GM18507 (cell line): ENCODE data around the gene ERMAP.
A peak's percentile ranks its signal among the peaks of the same experiment; 100 is the strongest.

ENCODE experiments used
- DNase-seq: peaks from one replicate; pipeline ENCODE4 v3.0.0; 2011; ENCODE audit warnings: low read depth; ENCODE audit not compliant: insufficient read length; ENCODE audit errors: extremely low spot score
- FAIRE-seq: peaks from 2 replicates; lab custom pipeline; 2011; peaks lifted over from hg19 to GRCh38; lab: Jason Lieb, UNC

ERMAP gene

GRCh38 chr1:42816585-42817439 lies at the start of gene ERMAP, which contains the start of gene SVBP:
ERMAP (plus strand) TSS chr1:42817122; CDS start chr1:42830449, 13,327 bp downstream.
SVBP (minus strand) TSS chr1:42817397; CDS start chr1:42816544, 853 bp downstream.
- FAIRE-seq: peak; percentile 79
- DNase-seq: peak; percentile 91

- DNase-seq: no peak
- FAIRE-seq: peak; percentile 52
These were observed 49.4 kb upstream of the ERMAP start for GRCh38 chr1:42767510-42768000.

GRCh38 chr1:42768172-42768571 lies 48.8 kb upstream of the ERMAP start:
- FAIRE-seq (no peak), DNase-seq (no peak)

DNA sequence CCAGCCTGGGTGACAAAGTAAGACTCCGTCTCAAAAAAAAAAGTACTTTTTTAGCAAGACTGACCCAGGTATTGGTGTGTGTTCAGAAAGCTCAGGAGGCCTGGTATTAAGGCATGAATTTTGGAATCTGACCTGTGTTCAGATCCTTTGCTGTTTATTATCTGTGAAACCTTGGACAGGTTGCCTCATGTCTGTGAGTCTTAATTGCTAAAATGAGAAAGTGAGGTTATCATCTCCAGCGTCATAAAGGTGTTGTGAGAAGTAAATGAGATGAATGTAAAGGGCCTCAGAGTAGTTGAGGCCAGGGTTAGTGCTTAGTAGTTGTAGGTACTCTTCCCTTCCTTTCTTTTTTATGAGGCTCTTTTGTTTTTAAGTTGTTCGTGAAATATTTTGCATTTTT lies 47.1 kb upstream of the ERMAP start:
- no peak for DNase-seq
- FAIRE-seq: no peak

DNA sequence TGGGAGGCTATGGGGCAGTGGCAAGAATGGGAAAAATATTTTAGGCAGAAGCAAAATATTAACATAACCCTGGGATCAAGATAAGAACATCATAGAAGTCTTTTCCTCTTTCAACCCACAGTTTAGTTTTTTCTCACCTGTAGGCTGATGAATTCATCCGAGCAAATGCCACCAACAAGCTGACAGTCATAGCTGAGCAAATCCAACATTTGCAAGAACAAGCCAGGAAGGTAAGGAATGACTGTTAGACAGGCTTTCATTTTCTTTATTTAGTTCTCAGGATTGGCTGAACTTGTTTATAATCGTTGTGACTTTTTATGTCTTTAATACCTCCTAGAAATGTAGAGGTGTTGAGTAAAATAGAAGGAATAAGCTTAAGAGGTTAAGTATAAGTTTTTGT lies 43.5 kb upstream of the ERMAP start:
- FAIRE-seq: no peak
- no peak for DNase-seq

GRCh38 chr1:42774928-42775526 lies 41.9 kb upstream of the ERMAP start:
- FAIRE-seq: no peak
- no peak for DNase-seq

DNA sequence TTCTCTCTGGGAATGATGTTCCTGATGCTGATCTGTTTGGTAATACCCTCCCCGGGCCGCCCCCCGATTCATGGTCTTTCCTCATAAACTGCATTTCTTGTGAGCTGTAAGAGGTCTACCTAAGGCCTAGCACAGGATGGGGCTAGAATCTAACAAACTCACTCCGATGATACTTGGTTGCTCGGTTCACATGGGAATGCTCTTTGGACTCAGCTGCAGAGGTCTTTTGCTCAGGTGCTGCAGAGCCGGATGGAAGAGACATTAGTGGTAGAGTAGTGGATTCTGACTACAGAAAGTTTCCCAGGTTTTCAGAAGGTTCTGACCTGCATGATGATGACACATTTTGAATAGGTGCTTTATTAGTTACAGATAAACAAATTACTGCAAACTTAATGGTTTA lies 40.4 kb upstream of the ERMAP start:
- FAIRE-seq (no peak), DNase-seq (no peak)

DNA sequence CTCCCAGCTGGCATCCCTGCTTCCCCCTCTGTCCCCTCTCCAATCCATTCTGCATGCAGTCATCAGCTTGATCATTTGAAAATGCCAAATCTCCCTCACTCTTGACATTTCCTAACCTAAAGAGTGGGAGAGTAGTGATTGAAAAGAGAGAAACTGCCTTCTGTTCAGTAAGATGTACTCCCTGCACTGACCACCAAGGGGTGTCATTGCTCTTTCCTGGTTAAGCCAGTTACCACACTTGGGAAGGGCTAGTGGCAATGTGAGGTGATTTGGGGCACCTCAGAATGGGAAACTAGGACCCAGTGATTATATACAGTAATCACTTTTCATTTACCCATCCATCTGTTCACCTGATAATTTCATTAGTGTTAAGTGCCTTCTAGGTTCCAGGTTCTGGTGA lies 39.1 kb upstream of the ERMAP start:
- no peak for FAIRE-seq

DNA sequence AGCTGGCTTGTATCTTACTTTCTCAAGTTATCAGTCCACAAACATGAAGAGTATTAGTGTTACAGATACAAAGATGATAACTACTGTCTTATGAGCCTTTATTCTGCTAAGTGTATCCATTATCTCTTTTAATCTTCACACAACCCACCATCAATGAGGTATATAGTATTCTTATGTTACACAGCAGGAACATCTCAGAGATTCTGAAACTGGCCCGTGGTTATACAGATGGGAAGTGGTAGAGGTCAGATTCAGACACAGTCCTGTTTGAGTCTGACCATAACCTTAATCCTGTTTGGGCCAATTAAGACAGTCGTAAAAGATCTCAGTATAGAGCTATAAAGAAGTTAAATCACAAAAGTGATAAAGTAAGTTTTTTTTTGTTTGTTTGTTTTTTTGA lies 37.2 kb upstream of the ERMAP start:
- FAIRE-seq (peak; percentile 59), DNase-seq (no peak)

More for the DNA sequence above, 39.1 kb upstream of the ERMAP start:
- no peak for DNase-seq

DNA sequence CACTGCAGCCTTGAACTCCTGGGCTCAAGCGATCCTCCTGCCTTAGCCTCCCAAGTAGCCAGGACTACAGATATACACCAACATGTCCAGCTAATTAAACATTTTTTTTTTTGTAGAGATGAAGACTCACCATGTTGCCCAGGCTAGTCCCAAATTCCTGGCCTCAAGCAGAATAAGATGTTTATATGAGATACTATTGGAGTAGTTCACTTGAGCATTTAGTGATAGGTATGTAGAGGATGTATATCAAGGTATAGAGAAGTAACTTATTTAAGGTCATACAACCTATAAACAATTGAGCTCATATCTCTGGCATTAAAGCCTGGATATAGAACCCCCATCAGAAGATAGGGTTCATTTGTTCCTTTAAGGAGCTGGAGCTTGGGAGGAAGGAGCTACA lies 36.7 kb upstream of the ERMAP start:
- no peak for DNase-seq
- no peak for FAIRE-seq

GRCh38 chr1:42783092-42783491 lies 33.8 kb upstream of the ERMAP start:
- FAIRE-seq: no peak
- no peak for DNase-seq

DNA sequence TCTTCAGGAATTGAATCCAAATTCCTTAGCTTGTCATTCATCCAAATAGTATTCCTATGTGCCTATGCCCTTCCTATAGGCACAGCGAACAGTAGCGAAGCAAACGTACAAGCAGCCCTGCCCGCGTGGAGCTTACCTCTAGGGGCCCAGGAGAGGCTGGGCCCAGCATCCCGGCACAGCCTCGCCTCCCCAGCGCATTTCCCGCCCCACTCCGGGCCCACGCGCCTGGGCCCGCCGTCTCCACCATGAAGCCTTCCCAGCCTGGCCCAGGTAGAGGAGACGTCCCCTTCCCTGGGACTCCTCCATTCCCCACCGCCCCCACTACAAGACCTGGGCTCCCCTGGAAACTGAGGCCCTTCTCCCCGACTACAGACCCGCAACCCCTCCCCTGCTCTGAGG lies 32.4 kb upstream of the ERMAP start:
- FAIRE-seq (no peak), DNase-seq (no peak)

DNA sequence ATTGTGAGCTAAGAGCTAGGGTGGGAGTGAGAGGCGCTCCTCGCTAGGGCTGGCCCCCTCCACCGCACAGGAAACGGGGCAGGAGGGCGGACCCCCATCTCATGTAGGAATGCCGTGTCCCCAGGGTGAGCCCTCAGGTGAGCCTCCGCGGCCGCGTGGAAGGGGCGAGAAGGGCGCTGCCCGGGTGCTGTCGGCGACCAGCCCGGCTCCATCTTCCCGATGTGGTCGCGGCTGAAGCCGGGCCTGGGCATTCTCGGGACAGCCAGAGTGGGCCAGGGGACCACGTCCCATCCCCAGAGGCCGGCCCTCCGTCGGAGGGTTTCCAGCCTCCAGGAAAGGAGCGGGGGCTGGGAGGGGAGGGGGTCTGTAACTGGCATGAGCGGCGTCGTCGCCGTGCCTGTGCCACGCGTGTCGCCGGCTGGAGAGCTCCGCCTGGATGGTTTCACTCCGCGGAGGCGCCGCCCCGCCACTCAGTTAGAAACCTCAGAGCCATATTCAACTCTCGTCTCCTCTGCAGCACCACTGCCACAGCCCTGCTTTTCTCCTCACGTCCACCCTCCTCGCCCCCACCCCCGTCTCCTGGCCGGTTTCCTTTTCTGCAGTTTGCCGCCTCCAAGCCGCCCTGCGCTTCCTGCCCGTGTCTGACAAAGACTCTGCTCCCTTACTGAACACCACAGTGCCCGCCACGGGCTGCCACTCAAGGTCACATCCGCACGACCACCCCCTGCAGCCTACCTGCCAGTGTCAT lies 31.8 kb upstream of the ERMAP start, which contains the start of gene TMEM269:
Gene TMEM269, plus strand, starts transcription at position 46 of the 748 bp plus-strand sequence. CDS start 4,903 bp downstream, outside the sequence.
- no peak for DNase-seq
- no peak for FAIRE-seq

- no peak for FAIRE-seq
These were observed 30.8 kb upstream of the ERMAP start for GRCh38 chr1:42786097-42786496.

DNA sequence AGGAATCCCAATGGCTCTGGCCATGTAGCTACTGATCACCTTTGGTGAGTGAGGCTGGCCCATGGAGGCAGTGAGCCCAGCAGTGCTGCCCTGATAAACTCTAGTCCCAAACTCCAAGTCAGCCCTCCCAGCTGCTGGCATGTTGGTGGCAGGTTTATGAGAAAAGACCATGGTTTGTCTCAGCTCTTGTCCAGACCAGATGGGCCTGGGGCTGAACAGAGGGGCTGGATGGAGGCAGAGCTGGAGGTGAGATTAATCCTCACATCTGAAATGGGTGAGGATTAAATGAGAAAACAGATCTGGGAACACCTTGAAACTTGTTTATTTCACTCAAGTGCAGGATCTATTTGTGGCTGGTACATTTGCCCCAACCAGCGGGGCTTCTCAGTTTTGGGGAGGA lies 28.9 kb upstream of the ERMAP start:
- DNase-seq: no peak
- no peak for FAIRE-seq

More at GRCh38 chr1:42786097-42786496, 30.8 kb upstream of the ERMAP start:
- DNase-seq: no peak

DNA sequence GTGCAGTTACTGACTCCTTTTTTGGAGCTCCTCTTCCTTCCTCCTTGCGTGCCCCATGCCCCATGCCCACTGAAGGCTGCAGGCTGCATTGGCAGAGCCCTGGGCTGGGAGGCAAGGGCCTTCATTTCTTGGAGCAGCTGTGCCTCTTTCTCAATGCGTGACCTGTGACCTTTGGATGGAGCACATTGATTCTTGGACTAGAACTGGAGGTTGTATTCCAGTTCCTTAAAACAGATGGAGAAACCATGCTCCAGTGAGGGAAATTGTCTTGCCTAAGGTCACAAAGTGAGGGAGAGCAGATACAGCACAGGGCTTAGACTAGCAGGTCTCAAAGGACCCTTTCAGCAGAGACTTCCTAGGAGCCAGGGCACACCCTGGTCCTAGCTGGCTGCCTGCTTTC lies 23.1 kb upstream of the ERMAP start:
- no peak for FAIRE-seq
- DNase-seq: no peak

DNA sequence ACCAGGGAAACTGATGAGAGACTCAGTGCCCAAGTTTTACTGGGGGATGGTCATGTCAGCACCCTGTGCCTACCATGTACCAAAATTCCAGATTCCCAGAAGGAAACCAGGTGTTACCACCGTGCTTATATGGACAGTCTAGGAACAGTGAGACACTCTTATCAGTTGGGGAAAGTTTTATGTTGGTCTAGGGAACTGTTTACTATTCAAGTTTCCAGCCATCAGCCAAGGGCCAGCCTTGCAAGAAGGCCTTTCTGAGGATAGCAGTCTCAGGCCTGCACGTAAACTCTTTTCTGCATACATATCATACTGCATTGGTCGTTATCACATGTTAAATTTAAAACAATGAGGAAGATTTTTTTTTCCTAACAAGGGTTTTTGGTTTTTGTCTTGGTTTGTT lies 19.5 kb upstream of the ERMAP start:
- FAIRE-seq (no peak), DNase-seq (no peak)

DNA sequence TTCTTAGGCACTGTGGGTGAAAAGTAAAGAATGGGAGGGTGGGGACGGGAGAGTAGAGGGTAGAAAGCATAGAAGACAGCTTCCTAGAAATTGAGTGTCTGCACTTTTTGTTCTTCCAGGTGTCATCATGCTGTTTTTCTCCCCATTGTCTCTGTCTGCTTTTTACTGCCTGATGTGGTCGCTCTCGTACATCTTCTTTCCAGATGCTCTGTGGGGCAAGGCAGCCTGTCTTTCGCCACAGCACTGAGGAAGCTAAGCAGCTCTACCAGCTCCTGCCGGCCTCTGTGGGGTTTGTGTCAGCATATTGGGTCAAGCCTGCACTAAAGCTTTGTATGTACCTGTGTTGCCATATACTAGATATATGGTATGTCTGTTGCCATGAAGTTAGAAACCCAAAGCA lies 18.9 kb upstream of the ERMAP start:
- no peak for FAIRE-seq
- no peak for DNase-seq

GRCh38 chr1:42801832-42802473 lies 15.0 kb upstream of the ERMAP start:
- no peak for DNase-seq
- FAIRE-seq: no peak

DNA sequence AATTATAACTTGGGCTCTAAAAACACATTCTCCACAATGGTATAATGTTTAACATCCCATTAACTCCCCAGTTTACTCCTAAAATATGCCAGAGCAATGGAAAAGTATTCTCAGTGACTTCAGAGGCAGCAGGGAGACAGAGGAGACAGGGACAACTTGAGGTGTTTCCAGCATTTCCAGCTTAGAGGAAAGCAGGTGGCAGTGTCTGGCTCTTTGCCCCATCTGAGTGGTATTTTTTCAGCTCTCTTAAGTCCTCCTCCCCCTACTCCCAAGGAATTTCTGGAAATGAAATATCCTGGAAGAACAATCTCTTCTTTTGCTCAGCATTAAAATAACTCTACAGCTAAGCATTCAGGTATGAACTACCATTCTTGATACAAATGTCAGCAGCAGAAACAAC lies 10.8 kb upstream of the ERMAP start:
- no peak for DNase-seq

More for the DNA sequence above, 10.8 kb upstream of the ERMAP start:
- no peak for FAIRE-seq
